Astrocyte of the cerebellum (primary cell): ENCODE results near the gene SHMT1.
"Not testable (repeated sequence)": the region's sequence is repeated elsewhere in the genome, so short reads cannot be mapped to it uniquely, and the experiment has no call there.

Experiments used
- DNase-seq: peaks from one replicate; pipeline ENCODE4 v3.0.0-alpha.2; 2011; ENCODE audit warnings: low read depth
- H3K4me3 ChIP-seq: 2 replicates; pipeline ENCODE4 v1.5.1; 2011; ENCODE audit warnings: mild to moderate bottlenecking, low read depth, low read length, moderate library complexity
- in situ Hi-C: cut with HindIII; loops from 2 replicates; pipeline ENCODE4 v1.10.0; 2017; ENCODE audit warnings: low sequenced_read_pairs
- TF ChIP-seq, protein P1 (sequence below): IDR thresholded peaks from 2 replicates; pipeline ENCODE4 v1.5.1; 2012; ENCODE audit warnings: low read length, low read depth, moderate library complexity, mild to moderate bottlenecking; ENCODE audit errors: missing control alignments

SHMT1 gene

DNA sequence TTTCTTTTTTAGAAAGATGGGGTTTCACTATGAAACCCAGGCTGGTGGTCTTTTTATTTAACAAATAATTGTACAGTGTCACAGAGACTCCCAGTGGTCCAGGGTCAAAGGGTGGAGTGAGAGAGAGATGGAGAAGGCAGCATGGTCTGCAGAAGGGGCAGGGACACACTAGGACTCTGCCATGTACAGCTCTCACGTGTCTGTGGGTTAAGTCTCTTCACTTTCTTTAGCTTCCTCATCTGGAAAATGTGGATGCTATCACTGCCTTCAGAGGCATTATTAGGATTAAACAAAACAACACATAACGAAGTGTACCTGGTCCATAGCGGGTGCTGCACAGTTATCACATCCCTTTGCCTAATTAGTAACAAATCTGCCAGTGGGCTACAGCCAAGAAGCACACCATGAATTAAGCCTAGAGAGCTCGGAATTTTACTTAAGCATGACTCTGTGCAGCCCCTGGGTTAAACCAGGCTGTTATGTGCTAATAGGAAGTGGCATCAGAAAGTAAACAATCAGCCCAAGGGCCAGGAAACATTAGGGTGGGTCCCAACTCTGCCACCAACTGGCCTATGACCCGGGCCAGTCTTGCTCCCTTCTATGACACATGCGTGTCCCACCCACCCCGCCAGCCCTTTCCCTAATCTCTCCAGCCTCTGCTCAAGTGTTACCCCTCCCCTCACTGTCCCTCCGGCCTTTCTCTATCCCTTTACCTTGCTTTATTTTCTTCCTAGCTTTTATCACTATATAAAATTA is 62.4 kb downstream of the SHMT1 start:
- DNase-seq = no peak
- in situ Hi-C loops = no loop called here
- no peak overlapping the region for H3K4me3 ChIP-seq
- TF ChIP-seq, protein P1, sequence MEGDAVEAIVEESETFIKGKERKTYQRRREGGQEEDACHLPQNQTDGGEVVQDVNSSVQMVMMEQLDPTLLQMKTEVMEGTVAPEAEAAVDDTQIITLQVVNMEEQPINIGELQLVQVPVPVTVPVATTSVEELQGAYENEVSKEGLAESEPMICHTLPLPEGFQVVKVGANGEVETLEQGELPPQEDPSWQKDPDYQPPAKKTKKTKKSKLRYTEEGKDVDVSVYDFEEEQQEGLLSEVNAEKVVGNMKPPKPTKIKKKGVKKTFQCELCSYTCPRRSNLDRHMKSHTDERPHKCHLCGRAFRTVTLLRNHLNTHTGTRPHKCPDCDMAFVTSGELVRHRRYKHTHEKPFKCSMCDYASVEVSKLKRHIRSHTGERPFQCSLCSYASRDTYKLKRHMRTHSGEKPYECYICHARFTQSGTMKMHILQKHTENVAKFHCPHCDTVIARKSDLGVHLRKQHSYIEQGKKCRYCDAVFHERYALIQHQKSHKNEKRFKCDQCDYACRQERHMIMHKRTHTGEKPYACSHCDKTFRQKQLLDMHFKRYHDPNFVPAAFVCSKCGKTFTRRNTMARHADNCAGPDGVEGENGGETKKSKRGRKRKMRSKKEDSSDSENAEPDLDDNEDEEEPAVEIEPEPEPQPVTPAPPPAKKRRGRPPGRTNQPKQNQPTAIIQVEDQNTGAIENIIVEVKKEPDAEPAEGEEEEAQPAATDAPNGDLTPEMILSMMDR = no peak

DNA sequence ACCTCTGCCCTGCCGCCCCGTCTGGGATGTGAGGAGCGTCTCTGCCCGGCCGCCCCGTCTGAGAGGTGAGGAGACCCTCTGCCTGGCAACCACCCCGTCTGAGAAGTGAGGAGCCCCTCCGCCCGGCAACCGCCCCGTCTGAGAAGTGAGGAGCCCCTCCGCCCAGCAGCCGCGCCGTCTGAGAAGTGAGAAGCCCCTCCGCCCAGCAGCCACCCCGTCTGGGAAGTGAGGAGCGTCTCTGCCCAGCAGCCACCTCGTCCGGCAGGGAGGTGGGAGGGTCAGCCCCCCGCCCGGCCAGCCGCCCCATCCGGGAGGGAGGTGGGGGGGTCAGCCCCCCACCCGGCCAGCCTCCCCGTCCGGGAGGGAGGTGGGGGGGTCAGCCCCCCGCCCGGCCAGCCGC is 65.3 kb downstream of the SHMT1 start:
- H3K4me3 ChIP-seq, DNase-seq, in situ Hi-C loops: not testable (repeated sequence)

DNA sequence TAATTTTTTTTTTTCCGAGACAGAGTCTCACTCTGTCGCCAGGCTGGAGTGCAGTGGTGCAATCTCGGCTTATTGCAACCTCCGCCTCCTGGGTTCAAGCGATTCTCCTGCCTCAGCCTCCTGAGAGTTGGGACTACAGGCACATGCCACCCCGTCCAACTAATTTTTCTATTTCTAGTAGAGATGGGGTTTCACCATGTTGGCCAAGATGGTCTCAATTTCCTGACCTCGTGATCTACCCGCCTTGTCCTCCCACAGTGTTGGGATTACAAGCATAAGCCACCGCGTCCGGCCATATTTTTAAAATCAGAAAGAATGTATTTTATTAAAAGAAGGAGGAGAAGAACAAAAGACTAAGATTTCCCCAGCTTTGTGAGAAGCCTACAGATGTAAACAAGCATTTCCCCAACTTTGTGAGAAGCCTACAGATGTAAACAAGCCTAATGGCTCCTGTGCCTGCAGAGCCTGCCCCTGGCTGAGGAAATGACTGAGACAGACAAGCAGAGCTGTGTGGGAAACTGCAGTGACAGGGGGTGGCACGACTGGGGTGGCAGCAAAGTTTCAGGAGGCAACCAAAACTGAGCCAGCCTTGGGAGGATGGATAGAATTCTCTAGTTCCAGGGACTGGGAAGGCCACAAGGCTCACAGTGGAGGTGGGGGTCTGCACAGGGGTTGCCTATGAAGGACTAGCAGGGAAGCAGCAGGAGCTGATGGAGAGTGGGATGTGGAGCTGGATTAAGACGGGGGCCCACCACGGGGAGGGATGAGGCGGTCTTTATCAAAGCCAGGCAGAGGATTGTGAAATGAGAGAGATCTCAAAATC is 71.4 kb downstream of the SHMT1 start:
- no peak overlapping the region for H3K4me3 ChIP-seq
- in situ Hi-C loops = no loop called here
- DNase-seq = no peak
- TF ChIP-seq, protein P1 = no peak

DNA sequence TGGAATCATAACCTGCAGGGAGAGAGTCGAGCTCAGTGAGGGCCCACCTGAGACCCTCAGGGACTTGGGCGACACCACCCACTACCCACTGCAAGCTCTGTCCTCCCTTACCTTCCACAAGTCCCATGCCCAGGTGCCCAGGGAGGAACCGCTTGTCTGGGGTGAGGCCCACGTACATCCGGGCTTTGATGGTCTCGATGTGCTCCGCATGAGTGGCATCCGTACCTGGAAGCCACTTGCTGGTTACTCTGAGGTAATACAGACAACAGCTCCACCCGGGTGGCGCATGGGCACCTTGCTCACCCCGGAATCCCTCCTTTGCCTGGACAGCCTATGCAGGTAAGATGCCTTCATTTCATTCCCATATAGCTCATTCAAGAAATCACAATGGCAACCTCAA is 78.1 kb downstream of the SHMT1 start:
- H3K4me3 ChIP-seq = no peak overlapping the region
- in situ Hi-C loops = no loop called here
- TF ChIP-seq, protein P1 = no peak
- DNase-seq = no peak

DNA sequence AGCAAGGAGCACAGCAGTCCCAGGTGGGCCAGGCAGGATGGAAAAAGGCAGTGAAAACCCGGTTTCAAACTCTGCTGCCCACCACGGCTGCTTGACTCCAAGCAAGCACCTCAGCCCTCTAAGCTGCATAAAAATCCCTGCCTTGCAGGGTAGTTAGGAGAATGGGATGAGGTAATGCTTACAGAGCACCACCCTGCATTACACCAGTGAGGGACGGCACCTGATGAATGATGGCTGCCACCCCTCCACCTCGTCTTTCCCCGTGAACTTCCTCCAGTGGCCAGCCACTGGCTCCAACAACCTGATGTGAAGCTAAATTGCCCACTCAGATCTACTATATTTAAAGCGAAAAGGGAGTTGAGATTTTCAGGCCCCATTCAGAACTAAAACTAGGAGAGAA is 81.6 kb downstream of the SHMT1 start:
- H3K4me3 ChIP-seq = no peak overlapping the region
- TF ChIP-seq, protein P1 = no peak
- in situ Hi-C loops = no loop called here
- DNase-seq = no peak

DNA sequence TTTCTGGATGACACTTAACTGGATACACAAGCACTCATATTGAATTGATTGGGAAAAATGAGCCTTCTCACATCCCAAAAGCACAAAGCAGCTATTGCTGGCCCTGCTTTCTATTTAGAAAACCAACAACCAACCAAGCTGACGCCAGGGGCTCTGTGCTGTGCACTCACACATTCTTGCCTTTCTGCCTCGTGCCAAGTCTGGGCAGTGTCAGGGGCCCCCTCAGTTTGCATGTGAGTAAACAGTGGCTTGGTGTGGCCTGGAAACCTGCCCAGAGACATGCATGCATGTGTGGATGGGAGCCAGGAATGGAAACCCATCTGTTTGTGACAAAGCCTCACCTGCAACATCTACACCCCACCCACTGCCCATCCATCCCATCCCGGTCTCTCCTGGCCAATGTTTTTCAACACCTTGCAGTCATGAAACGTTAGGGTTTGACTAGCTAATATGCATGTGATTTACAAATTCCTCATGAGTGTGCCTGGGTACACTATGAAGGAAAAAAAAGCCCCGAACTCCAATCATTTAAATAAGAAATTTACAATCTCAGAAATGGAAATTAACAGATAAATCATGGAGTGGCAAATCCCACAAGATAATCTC is 82.5 kb downstream of the SHMT1 start:
- in situ Hi-C loops = no loop called here
- TF ChIP-seq, protein P1 = no peak
- DNase-seq = no peak
- no peak overlapping the region for H3K4me3 ChIP-seq
